Mesothelial cell of epicardium (in vitro differentiated cells): ENCODE measurements around the gene FES. TPM values are rescaled to one million over a fixed set of nuclear protein-coding genes. Genes with fewer than 3 reads are reported as not detected.
A peak's percentile ranks its signal among the peaks of the same experiment; 100 is the strongest.
"Not testable (repeated sequence)": the region's sequence is repeated elsewhere in the genome, so short reads cannot be mapped to it uniquely, and the experiment has no call there.

ENCODE experiments used
- DNase-seq, 2 experiments: peaks; one replicate each; pipeline ENCODE4 v3.0.0; 2021; ENCODE audit warnings: low spot score in 2 of 2; ENCODE audit not compliant: unreplicated experiment in 2 of 2
- H3K27ac Mint-ChIP-seq: 2 replicates; pipeline ENCODE4 v1.8.0; 2021; ENCODE audit warnings: mixed read lengths
- H3K27me3 Mint-ChIP-seq: 2 replicates; pipeline ENCODE4 v1.8.0; 2021; ENCODE audit warnings: low read depth, mixed read lengths
- H3K36me3 Mint-ChIP-seq: 2 replicates; pipeline ENCODE4 v1.8.0; 2021; ENCODE audit warnings: mixed read lengths
- H3K4me1 Mint-ChIP-seq: 2 replicates; pipeline ENCODE4 v1.8.0; 2021; ENCODE audit warnings: mixed read lengths
- H3K4me3 Mint-ChIP-seq: 2 replicates; pipeline ENCODE4 v1.8.0; 2021; ENCODE audit warnings: mild to moderate bottlenecking, moderate library complexity, mixed read lengths
- H3K9me3 Mint-ChIP-seq: 2 replicates; pipeline ENCODE4 v1.8.0; 2021; ENCODE audit warnings: mixed read lengths
- CTCF ChIP-seq: fragments of 200-600 bp; sonication (generic); IDR thresholded peaks from one replicate; pipeline ENCODE4 v1.5.0; 2021; ENCODE audit warnings: antibody characterized with exemption; ENCODE audit not compliant: unreplicated experiment
- total RNA-seq: library from RNA; stranded (reverse); gene quantifications from 3 replicates; pipeline ENCODE4 v1.2.1, GENCODE V29; 2021

The FES gene
- total RNA-seq, 1 donor from 2014 or later, result 32.6 TPM

GRCh38 chr15:90871139-90871715 is 13.1 kb upstream of the FES start:
- Mint-ChIP-seq H3K4me3 (peak overlapping the region; percentile 81), H3K4me1 (peaks cover 63% of the 10 kb centered on the region), H3K27me3 (no peaks in the 10 kb centered on the region), H3K36me3 (no peaks in the 10 kb centered on the region), H3K9me3 (no peaks in the 10 kb centered on the region), H3K27ac (peak overlapping the region; percentile 97)
- no peak for TF ChIP-seq CTCF
- DNase-seq, result peak in 1 of 2 experiments; percentile 66

GRCh38 chr15:90871716-90872485 is 12.4 kb upstream of the FES start:
- H3K9me3 Mint-ChIP-seq, result no peaks in the 10 kb centered on the region
- no peak for DNase-seq
- TF ChIP-seq CTCF, result no peak
- peak overlapping the region; percentile 92 for H3K27ac Mint-ChIP-seq
- no peaks in the 10 kb centered on the region for H3K27me3 Mint-ChIP-seq
- H3K4me3 Mint-ChIP-seq, result peak overlapping the region; percentile 74
- peaks cover 58% of the 10 kb centered on the region for H3K4me1 Mint-ChIP-seq
- H3K36me3 Mint-ChIP-seq, result peaks cover 6% of the 10 kb centered on the region

GRCh38 chr15:90872486-90873184 is 11.7 kb upstream of the FES start:
- no peak for DNase-seq

GRCh38 chr15:90873488-90873997 is 10.8 kb upstream of the FES start:
- Mint-ChIP-seq H3K4me3 (peak overlapping the region; percentile 74), H3K27me3 (no peaks in the 10 kb centered on the region), H3K9me3 (no peaks in the 10 kb centered on the region), H3K4me1 (peaks cover 50% of the 10 kb centered on the region), H3K27ac (peak overlapping the region; percentile 92), H3K36me3 (peaks cover 22% of the 10 kb centered on the region)
- TF ChIP-seq CTCF, result no peak
- no peak for DNase-seq

More at GRCh38 chr15:90872486-90873184, 11.7 kb upstream of the FES start:
- H3K27me3 Mint-ChIP-seq, result no peaks in the 10 kb centered on the region
- peaks cover 58% of the 10 kb centered on the region for H3K4me1 Mint-ChIP-seq
- no peak for TF ChIP-seq CTCF
- H3K4me3 Mint-ChIP-seq, result peak overlapping the region; percentile 74
- no peaks in the 10 kb centered on the region for H3K9me3 Mint-ChIP-seq
- H3K36me3 Mint-ChIP-seq, result peaks cover 13% of the 10 kb centered on the region
- peak overlapping the region; percentile 92 for H3K27ac Mint-ChIP-seq

GRCh38 chr15:90873998-90874605 is 10.2 kb upstream of the FES start:
- H3K9me3 Mint-ChIP-seq, result no peaks in the 10 kb centered on the region
- peak overlapping the region; percentile 74 for H3K4me3 Mint-ChIP-seq
- peaks cover 22% of the 10 kb centered on the region for H3K36me3 Mint-ChIP-seq
- no peak for TF ChIP-seq CTCF
- H3K27ac Mint-ChIP-seq, result peak overlapping the region; percentile 89
- no peaks in the 10 kb centered on the region for H3K27me3 Mint-ChIP-seq
- H3K4me1 Mint-ChIP-seq, result peaks cover 44% of the 10 kb centered on the region
- DNase-seq, result no peak

- H3K4me3 Mint-ChIP-seq, H3K27me3 Mint-ChIP-seq: not testable (repeated sequence)
- peaks cover 35% of the 10 kb centered on the region for H3K4me1 Mint-ChIP-seq
Measured at GRCh38 chr15:90874986-90875385, 9.3 kb upstream of the FES start.

More at GRCh38 chr15:90874986-90875385, 9.3 kb upstream of the FES start:
- not testable (repeated sequence) for H3K27ac Mint-ChIP-seq, H3K9me3 Mint-ChIP-seq, DNase-seq
- peaks cover 27% of the 10 kb centered on the region for H3K36me3 Mint-ChIP-seq
